GDM1 (cell line): ENCODE results near the gene KIF22.
A peak's percentile ranks its signal among the peaks of the same experiment; 100 is the strongest.

Source experiments
- DNase-seq: peaks from one replicate; lab custom pipeline; 2025; lab: John Stamatoyannopoulos, UW

The KIF22 gene

DNA sequence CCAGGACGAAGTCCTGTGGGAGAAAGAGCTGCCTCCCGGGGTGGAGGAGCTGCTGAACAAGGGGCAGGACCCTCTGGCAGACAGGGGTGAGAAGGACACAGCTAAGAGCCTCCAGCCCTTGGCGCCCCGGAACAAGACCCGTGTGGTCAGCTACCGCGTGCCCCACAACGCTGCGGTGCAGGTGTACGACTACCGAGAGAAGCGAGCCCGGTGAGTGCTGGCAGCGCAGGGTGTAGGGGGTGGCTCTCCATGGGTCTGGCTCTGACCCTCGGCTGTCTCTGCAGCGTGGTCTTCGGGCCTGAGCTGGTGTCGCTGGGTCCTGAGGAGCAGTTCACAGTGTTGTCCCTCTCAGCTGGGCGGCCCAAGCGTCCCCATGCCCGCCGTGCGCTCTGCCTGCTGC, 51.1 kb downstream of the KIF22 start:
- no peak for DNase-seq

- DNase-seq: no peak
Measured at GRCh38 chr16:29842732-29843346, 52.3 kb downstream of the KIF22 start.

DNA sequence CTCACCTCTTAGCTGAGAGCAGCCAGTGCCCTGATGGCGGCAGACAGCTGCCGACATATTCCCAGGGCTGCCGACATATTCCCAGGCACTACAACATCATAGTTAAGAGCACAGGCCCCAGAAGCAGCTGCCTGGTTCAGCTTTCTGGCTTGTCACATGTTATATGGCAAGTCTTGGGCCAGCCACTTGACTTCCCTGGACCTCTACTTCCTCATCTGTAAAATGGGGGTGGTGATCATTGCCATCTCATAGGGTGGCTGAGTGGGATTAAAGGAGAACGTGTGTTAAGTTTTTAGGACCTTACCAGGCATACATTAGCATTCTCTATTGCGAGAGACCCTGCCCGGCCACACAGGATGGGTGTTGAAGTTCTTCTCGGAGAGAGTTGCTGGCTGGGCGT, 53.4 kb downstream of the KIF22 start:
- no peak for DNase-seq

- DNase-seq: no peak
Measured at GRCh38 chr16:29844575-29845331, 54.2 kb downstream of the KIF22 start.

DNA sequence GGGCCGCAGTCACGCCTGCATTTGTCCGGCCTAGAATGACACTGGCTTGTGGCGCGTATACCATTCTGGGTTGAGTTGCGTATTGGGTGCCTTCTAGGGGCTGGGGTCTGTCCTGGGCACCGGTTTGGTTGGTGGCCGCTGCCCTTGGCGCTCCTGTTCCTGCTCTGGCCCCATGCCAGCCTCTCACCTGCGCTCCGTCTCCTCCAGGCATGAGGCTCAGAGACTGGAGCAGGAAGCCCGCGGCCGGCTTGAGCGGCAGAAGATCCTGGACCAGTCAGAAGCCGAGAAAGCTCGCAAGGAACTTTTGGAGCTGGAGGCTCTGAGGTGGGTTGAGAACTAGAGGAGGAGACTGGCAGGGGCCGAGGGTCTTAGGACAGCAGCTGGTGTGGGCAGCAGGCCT, 55.1 kb downstream of the KIF22 start:
- no peak for DNase-seq

- peak; percentile 47 for DNase-seq
Measured at GRCh38 chr16:29848420-29849297, 58.1 kb downstream of the KIF22 start.

GRCh38 chr16:29849505-29849904, 59.0 kb downstream of the KIF22 start:
- DNase-seq: no peak

GRCh38 chr16:29850998-29851397, 60.4 kb downstream of the KIF22 start:
- no peak for DNase-seq

DNA sequence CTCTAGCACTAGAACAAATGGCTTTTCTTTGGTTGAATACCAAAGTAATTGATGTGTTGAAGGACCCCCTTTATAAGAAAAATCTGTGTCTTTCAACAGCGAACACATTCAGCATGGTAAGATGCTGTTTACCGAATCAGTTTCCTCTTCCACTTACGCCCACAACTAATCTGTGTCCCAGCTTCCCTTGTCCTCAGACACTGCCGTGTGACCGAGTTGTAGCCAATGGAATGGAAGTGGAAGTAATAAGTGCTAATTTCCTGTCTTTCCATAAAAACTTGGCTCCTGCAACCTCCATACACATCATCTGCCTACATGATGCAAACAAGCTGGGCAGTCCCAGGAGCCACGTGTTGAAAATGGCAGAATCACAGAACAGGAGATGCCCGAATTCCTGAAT, 62.1 kb downstream of the KIF22 start:
- no peak for DNase-seq

- DNase-seq: no peak
Measured at GRCh38 chr16:29854520-29855100, 64.1 kb downstream of the KIF22 start.
